T-helper 1 cell treated with Interleukin-12 subunit alpha and Interleukin-12 subunit beta and Interleukin-4 antibody, amounts not matched to agents 30 μg/mL and 1 μg/mL, for 36 hours (primary cell): Measurements from ENCODE around the gene ARPC1B.
"Not testable (repeated sequence)": the region's sequence is repeated elsewhere in the genome, so short reads cannot be mapped to it uniquely, and the experiment has no call there.

Source experiments
- H3K27ac Mint-ChIP-seq: one replicate; pipeline ENCODE4 v1.8.0; 2021; ENCODE audit warnings: mild to moderate bottlenecking, mixed read lengths
- H3K27me3 Mint-ChIP-seq: one replicate; pipeline ENCODE4 v1.8.0; 2021; ENCODE audit warnings: low read depth, mixed read lengths
- H3K36me3 Mint-ChIP-seq: one replicate; pipeline ENCODE4 v1.8.0; 2021; ENCODE audit warnings: low read depth, mixed read lengths
- H3K4me1 Mint-ChIP-seq: one replicate; pipeline ENCODE4 v1.8.0; 2021; ENCODE audit warnings: low read depth, mixed read lengths
- H3K4me3 Mint-ChIP-seq: one replicate; pipeline ENCODE4 v1.8.0; 2021; ENCODE audit warnings: mild to moderate bottlenecking, moderate library complexity, mixed read lengths
- H3K9me3 Mint-ChIP-seq: one replicate; pipeline ENCODE4 v1.8.0; 2021; ENCODE audit warnings: mixed read lengths

The ARPC1B gene

GRCh38 chr7:99379043-99379577 lies 4.6 kb downstream of the ARPC1B start:
- no peaks in the 10 kb centered on the region for H3K27me3 Mint-ChIP-seq
- H3K36me3 Mint-ChIP-seq = peaks cover 33% of the 10 kb centered on the region
- no peaks in the 10 kb centered on the region for H3K9me3 Mint-ChIP-seq
- H3K4me3 Mint-ChIP-seq = peak overlapping the region; percentile 88
- peak overlapping the region; percentile 97 for H3K27ac Mint-ChIP-seq
- peaks cover 39% of the 10 kb centered on the region for H3K4me1 Mint-ChIP-seq

DNA sequence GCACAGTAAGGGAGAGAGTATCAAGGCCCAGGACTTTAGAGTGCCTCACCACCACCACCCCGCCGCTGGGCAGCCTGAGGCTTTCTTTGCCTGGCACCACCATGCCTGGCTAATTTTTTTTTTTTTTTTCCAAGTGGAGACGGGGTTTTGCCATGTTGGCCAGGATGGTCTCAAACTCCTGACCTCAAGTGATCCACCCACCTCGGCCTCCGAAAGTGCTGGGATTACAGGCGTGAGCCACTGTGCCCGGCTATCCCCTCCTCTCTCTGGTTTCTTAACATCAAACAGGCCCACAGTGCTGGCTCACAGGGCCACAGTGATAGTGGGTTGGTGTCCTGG lies 5.1 kb downstream of the ARPC1B start:
- H3K27me3 Mint-ChIP-seq, H3K9me3 Mint-ChIP-seq: not testable (repeated sequence)
- H3K4me3 Mint-ChIP-seq = peak overlapping the region; percentile 88
- H3K36me3 Mint-ChIP-seq = peaks cover 36% of the 10 kb centered on the region
- H3K27ac Mint-ChIP-seq = peak overlapping the region; percentile 97
- peaks cover 39% of the 10 kb centered on the region for H3K4me1 Mint-ChIP-seq

DNA sequence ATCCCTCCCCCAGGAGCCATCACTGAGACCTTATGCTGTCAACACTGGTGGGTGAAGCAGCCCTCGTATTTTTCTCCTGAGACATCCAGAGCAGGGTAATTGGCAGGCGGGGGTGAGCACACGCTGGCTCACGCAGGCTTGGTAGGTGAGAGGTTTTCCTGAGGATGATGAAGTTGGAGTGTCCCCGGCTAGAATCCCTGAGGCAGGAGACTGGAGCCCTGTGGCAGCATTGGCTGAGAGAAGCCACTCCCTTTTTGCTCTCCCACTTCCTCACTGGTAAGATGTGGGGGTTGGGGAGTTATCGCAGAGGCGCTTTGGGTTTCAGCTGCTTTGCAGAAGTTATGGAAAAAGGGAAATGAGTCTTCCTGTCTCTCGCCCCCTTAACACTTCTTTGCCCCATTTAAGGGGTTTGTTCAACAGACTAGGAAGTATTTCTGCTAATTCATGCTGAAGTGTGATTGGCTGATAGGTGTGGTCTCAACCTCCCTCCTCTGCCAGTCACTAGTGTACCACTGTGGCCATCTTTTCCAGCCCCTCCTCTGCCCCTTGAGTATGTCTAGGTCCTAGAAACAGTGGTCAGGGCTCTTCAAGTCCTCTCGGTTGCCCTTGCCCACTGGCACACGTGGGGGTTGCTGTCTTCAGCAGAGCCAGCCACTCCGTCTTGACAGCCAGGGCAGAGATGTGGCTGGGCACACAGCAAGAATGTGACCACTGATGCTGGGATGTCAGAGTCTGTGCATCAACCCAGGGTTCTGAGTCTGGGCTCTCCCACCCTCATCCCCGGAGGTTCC lies 5.7 kb downstream of the ARPC1B start:
- H3K9me3 Mint-ChIP-seq = no peaks in the 10 kb centered on the region
- H3K27me3 Mint-ChIP-seq = no peaks in the 10 kb centered on the region
- H3K36me3 Mint-ChIP-seq = peaks cover 36% of the 10 kb centered on the region
- H3K4me3 Mint-ChIP-seq = peak overlapping the region; percentile 88
- peak overlapping the region; percentile 97 for H3K27ac Mint-ChIP-seq
- H3K4me1 Mint-ChIP-seq = peaks cover 39% of the 10 kb centered on the region

- H3K27me3 Mint-ChIP-seq = no peaks in the 10 kb centered on the region
- H3K27ac Mint-ChIP-seq = peak overlapping the region; percentile 97
- peaks cover 37% of the 10 kb centered on the region for H3K36me3 Mint-ChIP-seq
- H3K4me3 Mint-ChIP-seq = peak overlapping the region; percentile 88
- H3K9me3 Mint-ChIP-seq = no peaks in the 10 kb centered on the region
- peaks cover 39% of the 10 kb centered on the region for H3K4me1 Mint-ChIP-seq
These were observed 6.5 kb downstream of the ARPC1B start for GRCh38 chr7:99380823-99381663.

GRCh38 chr7:99381664-99382075 lies 7.1 kb downstream of the ARPC1B start:
- H3K27me3 Mint-ChIP-seq = no peaks in the 10 kb centered on the region
- H3K4me3 Mint-ChIP-seq = peak overlapping the region; percentile 88
- peak overlapping the region; percentile 97 for H3K27ac Mint-ChIP-seq
- no peaks in the 10 kb centered on the region for H3K9me3 Mint-ChIP-seq
- H3K36me3 Mint-ChIP-seq = peaks cover 40% of the 10 kb centered on the region
- peaks cover 38% of the 10 kb centered on the region for H3K4me1 Mint-ChIP-seq

- H3K4me1 Mint-ChIP-seq = peaks cover 30% of the 10 kb centered on the region
- peaks cover 33% of the 10 kb centered on the region for H3K36me3 Mint-ChIP-seq
- H3K4me3 Mint-ChIP-seq = no peak overlapping the region
- peak overlapping the region; percentile 83 for H3K27ac Mint-ChIP-seq
- no peaks in the 10 kb centered on the region for H3K9me3 Mint-ChIP-seq
- H3K27me3 Mint-ChIP-seq = no peaks in the 10 kb centered on the region
These were observed 8.7 kb downstream of the ARPC1B start for GRCh38 chr7:99383203-99383602.

GRCh38 chr7:99383791-99384370 lies 9.4 kb downstream of the ARPC1B start:
- Mint-ChIP-seq H3K9me3 (no peaks in the 10 kb centered on the region), H3K27ac (peak overlapping the region; percentile 83), H3K27me3 (no peaks in the 10 kb centered on the region), H3K4me1 (peaks cover 30% of the 10 kb centered on the region), H3K36me3 (peaks cover 36% of the 10 kb centered on the region), H3K4me3 (no peak overlapping the region)

DNA sequence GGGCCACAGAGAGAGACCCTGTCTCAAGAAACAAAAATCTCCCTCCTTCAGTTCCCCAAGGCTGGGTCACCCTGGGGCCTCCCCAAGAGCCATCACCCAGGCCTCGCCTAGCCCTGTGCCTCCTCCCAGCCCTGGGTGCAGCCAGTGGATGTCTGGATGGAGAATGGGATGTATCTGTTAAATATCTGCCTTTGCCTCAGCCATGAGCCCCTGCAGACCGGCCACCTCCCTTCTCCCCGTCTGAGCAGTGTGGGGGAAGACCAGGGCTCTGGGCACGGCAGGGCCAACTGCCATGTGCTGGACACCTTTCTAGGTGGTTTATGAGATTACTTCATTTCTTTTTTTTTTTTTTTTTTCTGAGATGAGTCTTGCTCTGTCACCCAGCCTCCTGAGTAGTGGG lies 10.0 kb downstream of the ARPC1B start:
- Mint-ChIP-seq H3K27ac (peak overlapping the region; percentile 9), H3K27me3 (no peaks in the 10 kb centered on the region), H3K4me1 (peaks cover 24% of the 10 kb centered on the region), H3K9me3 (no peaks in the 10 kb centered on the region), H3K36me3 (peaks cover 33% of the 10 kb centered on the region), H3K4me3 (no peak overlapping the region)

DNA sequence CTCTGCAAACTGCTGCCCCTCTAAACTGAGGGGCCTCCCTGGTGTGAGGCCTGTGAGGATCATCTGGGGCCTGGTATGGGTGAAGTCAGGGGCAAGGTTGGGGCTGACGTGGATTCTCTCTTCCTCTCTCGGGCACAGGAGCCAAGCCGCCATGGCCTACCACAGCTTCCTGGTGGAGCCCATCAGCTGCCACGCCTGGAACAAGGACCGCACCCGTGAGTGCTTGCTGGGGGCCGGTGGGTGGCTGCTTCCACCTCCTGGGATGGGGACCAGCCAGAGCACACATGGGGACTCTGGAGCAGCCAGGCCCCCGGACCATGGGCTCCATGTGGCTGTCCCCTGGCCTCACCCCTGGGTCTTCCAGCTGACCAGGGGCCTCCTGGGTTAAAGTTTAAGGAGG lies 11.0 kb downstream of the ARPC1B start:
- Mint-ChIP-seq H3K9me3 (no peaks in the 10 kb centered on the region), H3K27ac (no peak overlapping the region), H3K27me3 (no peaks in the 10 kb centered on the region), H3K4me3 (no peak overlapping the region), H3K4me1 (peaks cover 16% of the 10 kb centered on the region), H3K36me3 (peaks cover 31% of the 10 kb centered on the region)

DNA sequence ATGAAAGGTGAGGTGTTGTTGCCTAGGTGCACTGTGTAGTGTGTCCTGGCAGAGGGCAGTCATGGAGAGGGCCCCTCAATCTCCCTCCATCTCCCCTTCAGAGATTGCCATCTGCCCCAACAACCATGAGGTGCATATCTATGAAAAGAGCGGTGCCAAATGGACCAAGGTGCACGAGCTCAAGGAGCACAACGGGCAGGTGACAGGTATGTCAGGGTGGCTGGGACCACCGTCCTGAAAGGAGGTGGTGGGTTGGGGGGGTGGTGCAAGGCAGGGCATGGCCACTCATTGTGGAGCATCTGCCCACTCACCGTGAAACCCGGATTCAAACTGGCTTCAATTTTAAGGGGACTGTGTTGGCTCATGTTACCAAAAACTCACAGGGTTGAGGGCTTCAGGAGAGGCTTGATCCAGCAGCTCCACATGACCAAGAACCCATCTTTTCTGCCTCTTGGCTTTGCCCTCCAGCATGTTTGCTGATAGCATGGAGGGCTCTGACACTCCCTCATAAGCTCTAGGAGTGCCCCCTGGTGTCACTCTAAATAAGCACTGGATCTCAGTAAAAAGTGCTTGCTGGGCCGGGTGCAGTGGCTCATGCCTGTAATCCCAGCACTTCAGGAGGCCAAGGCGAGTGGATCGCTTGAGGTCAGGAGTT lies 12.2 kb downstream of the ARPC1B start:
- H3K27me3 Mint-ChIP-seq = no peaks in the 10 kb centered on the region
- peaks cover 7% of the 10 kb centered on the region for H3K4me1 Mint-ChIP-seq
- H3K36me3 Mint-ChIP-seq = peaks cover 26% of the 10 kb centered on the region
- H3K9me3 Mint-ChIP-seq = no peaks in the 10 kb centered on the region
- H3K4me3 Mint-ChIP-seq = no peak overlapping the region
- H3K27ac Mint-ChIP-seq = no peak overlapping the region

GRCh38 chr7:99387239-99387635 lies 12.7 kb downstream of the ARPC1B start:
- H3K27ac Mint-ChIP-seq, H3K4me3 Mint-ChIP-seq, H3K27me3 Mint-ChIP-seq, H3K9me3 Mint-ChIP-seq: not testable (repeated sequence)
- Mint-ChIP-seq H3K4me1 (peaks cover 10% of the 10 kb centered on the region), H3K36me3 (peaks cover 31% of the 10 kb centered on the region)

- Mint-ChIP-seq H3K9me3 (no peaks in the 10 kb centered on the region), H3K27ac (no peak overlapping the region), H3K27me3 (no peaks in the 10 kb centered on the region), H3K4me3 (no peak overlapping the region), H3K36me3 (peaks cover 31% of the 10 kb centered on the region), H3K4me1 (peaks cover 12% of the 10 kb centered on the region)
These were observed 13.4 kb downstream of the ARPC1B start for GRCh38 chr7:99387912-99388311.

DNA sequence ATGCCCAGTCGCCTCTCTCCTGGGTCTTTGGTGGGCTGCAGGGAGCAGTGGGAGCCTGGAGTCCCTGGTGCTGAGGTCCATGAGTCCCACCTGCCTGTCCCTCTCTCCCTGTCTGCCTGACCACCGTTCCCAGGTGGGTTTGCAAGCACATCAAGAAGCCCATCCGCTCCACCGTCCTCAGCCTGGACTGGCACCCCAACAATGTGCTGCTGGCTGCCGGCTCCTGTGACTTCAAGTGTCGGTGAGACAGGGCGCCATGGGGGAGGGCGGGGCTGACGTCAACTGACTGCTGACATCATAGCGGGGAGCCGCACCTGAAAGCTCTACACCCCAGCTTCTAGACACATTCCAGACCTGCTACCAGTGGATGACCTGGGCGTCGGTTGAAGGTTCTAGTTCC lies 15.2 kb downstream of the ARPC1B start:
- Mint-ChIP-seq H3K4me1 (peaks cover 14% of the 10 kb centered on the region), H3K4me3 (no peak overlapping the region), H3K27me3 (no peaks in the 10 kb centered on the region), H3K27ac (no peak overlapping the region), H3K36me3 (peaks cover 40% of the 10 kb centered on the region), H3K9me3 (no peaks in the 10 kb centered on the region)

GRCh38 chr7:99390941-99391602 lies 16.5 kb downstream of the ARPC1B start:
- Mint-ChIP-seq H3K36me3 (peaks cover 44% of the 10 kb centered on the region), H3K4me3 (no peak overlapping the region), H3K27ac (no peak overlapping the region), H3K27me3 (no peaks in the 10 kb centered on the region), H3K9me3 (no peaks in the 10 kb centered on the region), H3K4me1 (peaks cover 14% of the 10 kb centered on the region)
